Right atrium auricular region (tissue), 2 donors: Measurements from ENCODE around the gene CDR2. TPM values are rescaled to one million over a fixed set of nuclear protein-coding genes. Genes with fewer than 3 reads are reported as not detected.
"Not testable (repeated sequence)": the region's sequence is repeated elsewhere in the genome, so short reads cannot be mapped to it uniquely, and the experiment has no call there.

Experiments used
- DNase-seq: peaks from one replicate; pipeline ENCODE4 v3.0.0-alpha.2; 2019; ENCODE audit warnings: low spot score
- H3K27ac ChIP-seq, 2 donors: fragments of 200-600 bp; sonication (generic); 1 replicate in 1 of 2; 2 replicates in 1 of 2; pipeline ENCODE4 v1.5.1; 2016 to 2019
- H3K27me3 ChIP-seq, 2 donors: fragments of 200-600 bp; sonication (generic); one replicate each; pipeline versions ENCODE4 v1.5.1 to v1.6.0; 2017 to 2019
- H3K36me3 ChIP-seq: fragments of 200-600 bp; sonication (generic); one replicate; pipeline ENCODE4 v1.5.1; 2016
- H3K4me1 ChIP-seq, 2 donors: fragments of 200-600 bp; sonication (generic); one replicate each; pipeline versions ENCODE4 v1.5.1 to v1.6.0; 2017 to 2019
- H3K4me3 ChIP-seq, 2 donors: fragments of 200-600 bp; sonication (generic); 1 replicate in 1 of 2; 2 replicates in 1 of 2; pipeline ENCODE4 v1.5.1; 2017 to 2019; ENCODE audit warnings: mild to moderate bottlenecking in 1 of 2, moderate library complexity in 1 of 2
- H3K9me3 ChIP-seq, 2 donors: fragments of 200-600 bp; sonication (generic); one replicate each; pipeline ENCODE4 v1.5.1; 2019
- CTCF ChIP-seq, 2 donors: fragments of 200-600 bp; sonication (generic); IDR thresholded peaks; one replicate each; pipeline ENCODE4 v1.5.1; 2019; ENCODE audit warnings: antibody characterized with exemption in 2 of 2
- total RNA-seq, 2 donors: library from RNA; depleted of rRNA; stranded (reverse); fragments of >200 nt; gene quantifications; one replicate each; pipeline ENCODE4 v1.1.0, GENCODE V29; 2016

CDR2 gene
- total RNA-seq, 2 donors from 2014 or later: 7.2 to 16.1 TPM

- DNase-seq: no peak
- Histone ChIP-seq H3K27me3 (no peaks in the 10 kb centered on the region), H3K36me3 (peaks cover 6% of the 10 kb centered on the region), H3K27ac (peak overlapping the region; percentile 39 to 61), H3K4me1 (peaks cover 0 to 52% of the 10 kb centered on the region in 2 donors), H3K4me3 (no peak overlapping the region), H3K9me3 (no peaks in the 10 kb centered on the region)
- no peak for TF ChIP-seq CTCF (IDR thresholded peaks at IDR 0.05)
These were observed 5.1 kb downstream of the CDR2 start for GRCh38 chr16:22369221-22369811.

- not testable (repeated sequence) for DNase-seq, H3K4me3 ChIP-seq, H3K27ac ChIP-seq, H3K9me3 ChIP-seq, H3K27me3 ChIP-seq
- peaks cover 0 to 49% of the 10 kb centered on the region in 2 donors for H3K4me1 ChIP-seq
- H3K36me3 ChIP-seq: peaks cover 16% of the 10 kb centered on the region
These were observed 6.1 kb downstream of the CDR2 start for GRCh38 chr16:22368200-22368826.

GRCh38 chr16:22366889-22367288 is 7.5 kb downstream of the CDR2 start:
- Histone ChIP-seq H3K27me3 (no peaks in the 10 kb centered on the region), H3K36me3 (peaks cover 22% of the 10 kb centered on the region), H3K27ac (no peak overlapping the region), H3K4me3 (no peak overlapping the region), H3K4me1 (peaks cover 0 to 34% of the 10 kb centered on the region in 2 donors), H3K9me3 (no peaks in the 10 kb centered on the region)
- no peak for DNase-seq
- no peak for TF ChIP-seq CTCF (IDR thresholded peaks at IDR 0.05)

- no peak for DNase-seq
- no peak for TF ChIP-seq CTCF (IDR thresholded peaks at IDR 0.05)
- peaks cover 22% of the 10 kb centered on the region for H3K36me3 ChIP-seq
- no peak overlapping the region for H3K4me3 ChIP-seq
- H3K9me3 ChIP-seq: no peaks in the 10 kb centered on the region
- H3K4me1 ChIP-seq: peaks cover 0 to 31% of the 10 kb centered on the region in 2 donors
- no peaks in the 10 kb centered on the region for H3K27me3 ChIP-seq
- H3K27ac ChIP-seq: no peak overlapping the region
These were observed 8.0 kb downstream of the CDR2 start for GRCh38 chr16:22366371-22366770.

- no peak for TF ChIP-seq CTCF (IDR thresholded peaks at IDR 0.05)
- Histone ChIP-seq H3K27me3 (no peaks in the 10 kb centered on the region), H3K4me1 (peaks cover 0 to 14% of the 10 kb centered on the region in 2 donors), H3K27ac (no peak overlapping the region), H3K4me3 (no peak overlapping the region), H3K36me3 (peaks cover 22% of the 10 kb centered on the region), H3K9me3 (no peaks in the 10 kb centered on the region)
- DNase-seq: no peak
These were observed 10.2 kb downstream of the CDR2 start for GRCh38 chr16:22364241-22364640.

- no peak for TF ChIP-seq CTCF (IDR thresholded peaks at IDR 0.05)
- H3K4me3 ChIP-seq: no peak overlapping the region
- H3K27ac ChIP-seq: no peak overlapping the region
- no peak for DNase-seq
- H3K36me3 ChIP-seq: peaks cover 22% of the 10 kb centered on the region
- H3K4me1 ChIP-seq: peaks cover 0 to under 1% of the 10 kb centered on the region in 2 donors
- H3K27me3 ChIP-seq: no peaks in the 10 kb centered on the region
- H3K9me3 ChIP-seq: no peaks in the 10 kb centered on the region
These were observed 13.3 kb downstream of the CDR2 start for GRCh38 chr16:22360963-22361659.
